NCI-H524 (cell line): Measurements from ENCODE around the gene MXD4.
"Not testable (repeated sequence)": the region's sequence is repeated elsewhere in the genome, so short reads cannot be mapped to it uniquely, and the experiment has no call there.

Experiments
- DNase-seq, 2 experiments: peaks; one replicate each; lab custom pipeline; 2025; lab: John Stamatoyannopoulos, UW

Gene MXD4

GRCh38 chr4:2250357-2251072 lies 11.4 kb downstream of the MXD4 start:
- DNase-seq = no peak

GRCh38 chr4:2249526-2250356 lies 12.2 kb downstream of the MXD4 start:
- DNase-seq = no peak

GRCh38 chr4:2248821-2249261 lies 13.1 kb downstream of the MXD4 start:
- DNase-seq = no peak

- DNase-seq = no peak
These were observed 13.7 kb downstream of the MXD4 start for GRCh38 chr4:2248044-2248780.

- no peak for DNase-seq
These were observed 14.5 kb downstream of the MXD4 start for GRCh38 chr4:2247128-2248043.

- DNase-seq = no peak
These were observed 15.4 kb downstream of the MXD4 start for GRCh38 chr4:2246384-2247127.

GRCh38 chr4:2245787-2246275 lies 16.1 kb downstream of the MXD4 start:
- no peak for DNase-seq

- DNase-seq = no peak
These were observed 16.7 kb downstream of the MXD4 start for GRCh38 chr4:2245057-2245786.

GRCh38 chr4:2243681-2244380 lies 18.1 kb downstream of the MXD4 start:
- peak in 1 of 2 experiments; percentile 53 for DNase-seq

- DNase-seq = peak; percentile 91 to 95
These were observed 20.2 kb downstream of the MXD4 start, which contains the start of the genes HAUS3 and POLN for GRCh38 chr4:2241410-2242353. TSS of gene HAUS3 (minus strand) at chr4:2242121. CDS start at chr4:2240946, 1,175 bp downstream. TSS of gene POLN (minus strand) at chr4:2242121. CDS start at chr4:2229231, 12,890 bp downstream.

GRCh38 chr4:2241003-2241402 lies 20.9 kb downstream of the MXD4 start:
- DNase-seq = no peak

- no peak for DNase-seq
These were observed 24.8 kb downstream of the MXD4 start for GRCh38 chr4:2236944-2237666.

- no peak for DNase-seq
These were observed 30.8 kb downstream of the MXD4 start for GRCh38 chr4:2231082-2231481.

GRCh38 chr4:2226261-2226660 lies 35.6 kb downstream of the MXD4 start:
- DNase-seq = no peak

- DNase-seq = no peak
These were observed 39.1 kb downstream of the MXD4 start for GRCh38 chr4:2222838-2223237.

GRCh38 chr4:2221378-2221777 lies 40.5 kb downstream of the MXD4 start:
- not testable (repeated sequence) for DNase-seq

GRCh38 chr4:2220016-2220630 lies 41.8 kb downstream of the MXD4 start:
- DNase-seq = peak; percentile 21 to 77
